ENCODE measurements around the gene GALP.
"Not testable (repeated sequence)": the region's sequence is repeated elsewhere in the genome, so short reads cannot be mapped to it uniquely, and the experiment has no call there.

GRCh38 chr19:56175861-56176307 is at the start of gene GALP:
- TF ChIP-seq CTCF (IDR thresholded peaks at IDR 0.05 in 8 of 11, conservative IDR thresholded peaks at IDR 0.05 in 3 of 11); POLR2A (IDR thresholded peaks at IDR 0.05); POLR2AphosphoS5 (IDR thresholded peaks at IDR 0.05): not testable (repeated sequence)

All from spleen (tissue), 7 donors.